ENCODE data around the gene LRRC55.

GRCh38 chr11:57210781-57211180 is 29.0 kb downstream of the LRRC55 start:
- no peak for TF ChIP-seq CTCF (IDR thresholded peaks at IDR 0.05 in 2 of 3, conservative IDR thresholded peaks at IDR 0.05 in 1 of 3; ENCODE audit: borderline replicate concordance in 1 of 3, insufficient read depth in 1 of 3, low read depth in 2 of 3, low read length in 2 of 3)
- no peak for TF ChIP-seq ZFX (IDR thresholded peaks at IDR 0.05)
- TF ChIP-seq JUND (IDR thresholded peaks at IDR 0.05): no peak
